Right lobe of liver (tissue), 4 donors: ENCODE measurements around the gene TP53BP1.

ENCODE experiments used
- CTCF ChIP-seq, 4 donors: fragments of 200-600 bp in 3 of 4; fragments of 450-650 bp in 1 of 4; IDR thresholded peaks; one replicate each; pipeline versions ENCODE4 v1.5.1 to v1.8.0; 2016 to 2022; ENCODE audit warnings: antibody characterized with exemption in 4 of 4, mild to moderate bottlenecking in 2 of 4
- POLR2A ChIP-seq: fragments of 450-650 bp; IDR thresholded peaks from one replicate; pipeline ENCODE4 v1.6.1; 2017; ENCODE audit warnings: antibody characterized with exemption, mild to moderate bottlenecking
- donor health status: DM: no; HTN: no; CAD: no.
- donor health status: DM: no; HTN: no; CAD: no.
- donor health status: DM: no; HTN: yes; CAD: no.

DNA sequence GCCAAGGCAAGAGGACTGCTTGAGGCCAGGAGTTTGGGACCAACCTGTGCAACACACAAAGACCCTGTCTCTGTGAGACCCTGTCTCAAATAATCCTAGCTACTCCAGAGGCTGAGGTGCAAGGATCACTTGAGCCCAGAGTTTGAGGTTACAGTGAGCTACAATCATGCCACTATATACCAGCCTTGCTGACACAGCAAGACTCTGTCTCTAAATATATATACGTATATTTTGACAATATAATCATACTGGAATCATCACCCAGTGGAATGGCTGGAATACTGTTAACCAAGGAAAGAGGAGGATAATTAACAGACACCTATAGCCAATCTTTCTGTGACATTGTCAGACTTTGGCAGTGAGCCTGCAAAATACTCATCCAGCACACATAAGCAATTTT, 15.5 kb upstream of the TP53BP1 start:
- TF ChIP-seq POLR2A (no peak), CTCF (IDR thresholded peaks at IDR 0.05) (no peak)
